Small intestine (tissue), 16 donors: ENCODE data around the gene CRYBG2. TPM values are rescaled to one million over a fixed set of nuclear protein-coding genes. Genes with fewer than 3 reads are reported as not detected.

ENCODE experiments used
- DNase-seq, 2 donors: peaks; one replicate each; pipeline versions ENCODE4 v3.0.0 to v3.0.0-alpha.2; 2013
- FAIRE-seq: peaks from 2 replicates; lab custom pipeline; 2012; peaks lifted over from hg19 to GRCh38; lab: Jason Lieb, UNC
- H3K27ac ChIP-seq, 3 donors: one replicate each; pipeline ENCODE4 v1.5.1; 2013; ENCODE audit warnings: low read length in 2 of 3, mild to moderate bottlenecking in 2 of 3, control low read depth in 1 of 3, inconsistent platforms in 1 of 3, low read depth in 1 of 3, moderate library complexity in 1 of 3
- H3K27me3 ChIP-seq, 3 donors: one replicate each; pipeline ENCODE4 v1.6.1; 2013; ENCODE audit warnings: low read length in 3 of 3, inconsistent platforms in 1 of 3; ENCODE audit not compliant: control insufficient read depth in 3 of 3, insufficient read depth in 3 of 3
- H3K36me3 ChIP-seq, 3 donors: one replicate each; pipeline ENCODE4 v1.6.1; 2013; ENCODE audit warnings: low read length in 3 of 3, inconsistent platforms in 1 of 3, low read depth in 1 of 3, mild to moderate bottlenecking in 1 of 3, moderate library complexity in 1 of 3; ENCODE audit not compliant: control insufficient read depth in 3 of 3, insufficient read depth in 2 of 3
- H3K4me1 ChIP-seq, 3 donors: one replicate each; pipeline ENCODE4 v1.6.1; 2013; ENCODE audit warnings: low read length in 2 of 3, inconsistent platforms in 1 of 3, low read depth in 1 of 3, mild to moderate bottlenecking in 1 of 3, moderate library complexity in 1 of 3; ENCODE audit not compliant: control insufficient read depth in 3 of 3, insufficient read depth in 2 of 3
- H3K4me3 ChIP-seq, 3 donors: one replicate each; pipeline ENCODE4 v1.5.1; 2013; ENCODE audit warnings: low read length in 3 of 3, control low read depth in 1 of 3, inconsistent platforms in 1 of 3, low read depth in 1 of 3, mild to moderate bottlenecking in 1 of 3, moderate library complexity in 1 of 3
- H3K9me3 ChIP-seq, 2 donors: one replicate each; pipeline ENCODE4 v1.6.1; 2013; ENCODE audit warnings: low read depth in 1 of 2, low read length in 1 of 2; ENCODE audit not compliant: control insufficient read depth in 2 of 2, insufficient read depth in 1 of 2
- WGBS, 3 donors: extraction: QIAGEN DNeasy Blood & Tissue Kit; methylation state at CpG; one replicate each; pipeline ENCODE4 v1.1.7; 2013; 5-methylcytosine and 5-hydroxymethylcytosine counted together
- long read RNA-seq, 10 donors: transcript quantifications; one replicate each; lab custom pipeline, GENCODE V29; 2026
- polyA plus RNA-seq, 4 donors: library from polyadenylated mRNA; stranded (reverse) in 3 of 4; unstranded in 1 of 4; fragments of 200-250 nt in 3 of 4; fragments of 120-200 nt in 1 of 4; gene quantifications; one replicate each; pipeline versions ENCODE4 v1.2.1 to v1.2.3, GENCODE V29; 2013
- donor health status: healthy with polysubstance abuse.
- donor health status: control.
- donor health status: control.
- donor health status: Bipolar disorder and iron deficiency.
- donor health status: healthy.

CRYBG2 gene, protein sequence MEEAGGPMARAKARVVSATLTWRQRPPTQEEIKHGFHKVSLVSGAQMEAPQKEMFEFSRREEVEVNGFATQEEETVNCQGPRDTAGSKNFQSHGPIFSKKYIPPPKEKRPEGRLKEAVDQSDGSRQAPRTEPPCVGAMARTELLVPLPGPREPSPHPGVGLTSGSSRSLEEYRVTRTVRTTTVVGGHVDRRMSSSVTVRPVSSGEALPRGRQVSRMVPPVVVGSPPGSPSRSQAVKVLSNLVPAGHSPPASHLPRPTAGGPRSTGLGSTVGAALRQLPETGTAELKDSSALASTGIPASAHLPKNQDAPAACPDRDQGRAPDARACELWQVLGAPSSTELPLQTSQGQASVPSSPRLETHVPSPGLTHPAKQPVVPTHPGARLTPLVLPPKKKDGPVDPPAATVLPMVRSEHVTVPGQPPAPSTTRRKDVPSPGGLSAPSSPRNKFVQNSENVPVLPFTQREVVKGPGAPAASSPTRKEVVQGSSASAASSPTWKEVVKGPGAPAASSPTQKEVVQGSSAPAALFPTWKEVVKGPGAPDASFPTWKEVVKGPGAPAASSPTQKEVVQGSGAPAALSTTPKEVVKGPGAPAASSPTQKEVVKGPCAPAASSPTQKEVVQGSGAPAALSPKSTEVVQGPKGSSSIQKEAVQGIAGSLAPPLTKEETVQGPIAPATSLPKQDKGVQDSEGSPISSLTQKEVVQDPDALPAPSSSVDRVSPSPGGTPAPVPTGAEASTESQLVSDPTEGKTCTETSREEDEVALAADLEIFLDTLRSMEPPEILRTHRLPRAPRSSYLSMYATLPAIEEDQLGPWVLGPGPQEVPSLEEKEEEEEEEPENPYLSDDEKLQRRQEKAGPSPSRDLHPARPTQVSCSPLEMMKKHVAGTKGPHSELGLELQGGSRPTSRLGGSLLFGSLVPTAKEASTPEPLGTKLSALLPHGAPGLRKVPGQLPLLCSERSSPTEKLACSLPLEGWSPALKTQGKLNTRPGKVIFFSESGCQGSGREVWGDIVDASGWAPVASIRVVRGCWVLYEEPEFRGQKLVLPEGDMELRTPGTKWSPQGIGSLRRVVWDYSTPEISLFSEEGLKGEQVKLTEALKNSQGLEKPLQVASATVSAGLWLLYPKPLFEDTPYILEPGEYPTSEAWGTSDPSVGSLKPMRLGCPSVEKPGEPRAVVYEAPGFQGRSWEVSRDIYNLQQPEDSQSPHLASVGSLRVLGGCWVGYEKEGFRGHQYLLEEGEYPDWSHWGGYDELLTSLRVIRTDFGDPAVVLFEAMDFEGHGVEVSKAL (N-terminal part only)
- polyA plus RNA-seq: 100 to 1,000 TPM in 2 of 4 donors, 1 to 10 TPM in 2; 2.4 to 267 (median 63.7) TPM
- long read RNA-seq, donor 1: 0 reads
- long read RNA-seq, donor 2: 0 reads
- long read RNA-seq, donor 3: 0 reads
- long read RNA-seq, donor 4: 0 reads
- long read RNA-seq, donor 5: 0 reads
- long read RNA-seq, donor 6: 0 reads
- long read RNA-seq, donor 7: 0 reads
- long read RNA-seq, donor 8: 0 reads
- long read RNA-seq, donor 9: 0 reads
- long read RNA-seq, donor 10: 0 reads

DNA sequence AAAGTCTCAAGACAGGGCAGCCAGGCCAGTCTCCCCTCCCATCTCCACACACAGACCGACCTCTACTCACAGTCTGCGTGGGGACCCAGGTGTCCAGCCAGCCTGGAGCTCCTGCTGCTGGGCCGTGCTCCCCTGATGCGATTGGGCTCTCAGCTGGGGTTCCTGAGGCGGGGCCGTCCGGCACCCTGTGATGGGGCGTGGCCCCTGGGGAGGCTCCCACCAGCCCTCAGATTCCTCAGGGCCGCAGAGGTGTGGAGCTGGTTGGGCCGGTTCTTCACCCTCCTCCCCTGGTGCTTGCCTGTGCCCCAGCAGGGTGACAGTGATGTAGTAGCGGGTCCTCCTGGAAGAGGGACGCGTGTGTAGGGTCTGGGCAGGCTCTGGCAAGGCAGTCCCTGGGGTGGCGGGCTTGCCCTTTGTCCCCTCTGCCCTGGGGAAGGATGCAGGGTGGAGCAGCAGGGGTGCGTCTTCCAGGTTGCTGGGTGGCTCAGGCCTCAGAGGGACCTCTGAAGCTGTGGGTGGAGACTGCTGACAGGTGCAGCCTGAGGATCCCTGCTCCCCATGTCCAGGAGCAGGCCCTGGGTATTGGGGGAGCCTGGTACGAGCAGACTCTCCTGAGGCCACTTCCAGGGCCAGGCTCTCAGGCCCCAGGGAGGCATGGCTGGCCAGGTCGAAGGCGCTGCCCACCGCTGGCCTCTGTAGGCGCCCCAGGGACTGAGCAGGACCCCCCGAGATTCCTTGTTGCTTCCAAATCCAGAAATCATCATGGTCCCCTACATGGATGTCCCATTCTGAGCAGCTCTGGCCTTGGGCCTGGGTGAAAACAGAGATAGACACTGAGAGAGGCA is at the start of gene CRYBG2:
Gene CRYBG2, minus strand, starts transcription at position 155 of the 845 bp plus-strand sequence. CDS start 7,473 bp downstream, outside the sequence.
- no peak for FAIRE-seq

DNA sequence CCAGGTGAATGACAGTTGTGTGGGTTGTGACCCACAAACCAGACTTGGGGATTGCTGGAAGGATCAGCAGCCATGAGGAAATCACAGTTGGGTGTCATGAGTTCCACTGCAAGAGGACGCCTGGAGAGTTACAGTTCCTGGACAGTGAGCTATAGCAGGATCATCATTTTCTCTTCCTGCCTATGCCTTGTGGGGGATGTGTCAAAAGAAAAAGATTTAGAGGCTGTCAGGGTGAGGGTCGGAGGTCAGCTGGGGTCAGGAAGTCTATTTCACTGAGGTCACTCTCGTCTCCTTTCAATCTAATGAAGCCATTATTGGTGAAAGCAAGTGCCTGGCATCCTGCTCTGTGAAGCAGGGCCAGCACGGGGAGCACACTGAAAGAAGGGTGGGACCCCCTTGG is 49.7 kb upstream of the CRYBG2 start:
- no peak for FAIRE-seq
- H3K4me1 ChIP-seq: no peaks in the 10 kb centered on the region
- 25 to 28% (median 27%) methylated on average over 4 of the region's 4 CpGs for WGBS, 3 donors
- peaks cover 0 to 4% (median 1%) of the 10 kb centered on the region in 3 donors for H3K27me3 ChIP-seq
- no peak overlapping the region for H3K4me3 ChIP-seq
- no peaks in the 10 kb centered on the region for H3K36me3 ChIP-seq
- H3K27ac ChIP-seq: no peak overlapping the region
- H3K9me3 ChIP-seq: no peaks in the 10 kb centered on the region
- no peak for DNase-seq

More for the DNA sequence above, at the start of gene CRYBG2:
- H3K27ac ChIP-seq: peak within 1 kb of the TSS; percentile 12 to 97 (median 87)
- no peaks in the 10 kb centered on the region for H3K9me3 ChIP-seq
- peak within 1 kb of the TSS in 2 of 3 donors; percentile 31 to 49 for H3K4me3 ChIP-seq
- H3K4me1 ChIP-seq: peaks cover 7 to 86% (median 9%) of the 10 kb centered on the region in 3 donors
- no peaks in the 10 kb centered on the region for H3K27me3 ChIP-seq
- H3K36me3 ChIP-seq: peaks cover 0 to 2% (median 0%) of the 10 kb centered on the region in 3 donors
- DNase-seq: peak; percentile 86 to 92
- WGBS, 3 donors: 29 to 66% (median 49%) methylated on average over 15 to 21 of the region's 21 CpGs

DNA sequence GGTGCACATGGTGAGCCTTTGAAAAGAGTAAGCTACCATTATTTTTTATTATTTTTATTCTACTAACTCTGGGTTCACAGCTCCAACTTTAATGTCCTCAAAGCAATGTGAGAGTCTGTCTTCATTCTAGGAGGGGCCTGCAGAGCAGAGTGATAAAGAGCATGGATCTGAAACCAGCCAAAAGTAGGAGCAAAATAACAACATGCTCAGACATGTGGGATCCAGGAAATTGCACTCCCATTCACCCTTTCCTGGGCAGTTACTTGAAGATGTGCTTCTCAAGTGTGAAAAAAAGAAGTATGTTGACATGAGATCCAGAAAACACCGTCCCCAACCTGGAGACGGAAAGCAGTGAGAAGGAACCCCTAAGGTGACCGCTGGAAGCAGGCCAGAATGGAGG is 48.0 kb upstream of the CRYBG2 start:
- Histone ChIP-seq H3K36me3 (no peaks in the 10 kb centered on the region), H3K27me3 (peaks cover 0 to 4% (median 0%) of the 10 kb centered on the region in 3 donors), H3K9me3 (no peaks in the 10 kb centered on the region), H3K4me1 (no peaks in the 10 kb centered on the region), H3K4me3 (no peak overlapping the region), H3K27ac (no peak overlapping the region)
- FAIRE-seq (no peak), DNase-seq (no peak)
- WGBS, 3 donors: 82 to 92% (median 83%) methylated on average over 3 of the region's 3 CpGs

DNA sequence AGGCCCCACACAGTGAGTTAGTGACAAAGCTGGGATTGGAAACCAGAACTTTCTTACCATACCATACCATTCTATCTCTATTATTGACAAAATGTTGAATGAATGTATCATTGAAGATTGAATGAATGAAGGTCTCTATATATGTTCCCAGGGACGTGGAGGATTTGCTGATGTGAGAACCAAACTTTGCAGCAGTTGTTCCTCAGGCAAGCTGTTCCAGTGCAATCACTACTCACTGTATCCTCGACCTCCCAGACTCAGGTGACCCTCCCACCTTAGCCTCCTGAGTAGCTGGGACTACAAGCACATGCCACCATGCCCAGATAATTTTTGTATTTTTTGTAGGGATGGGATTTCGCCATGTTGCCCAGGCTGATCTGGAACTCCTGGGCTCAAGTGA is 45.1 kb upstream of the CRYBG2 start:
- Histone ChIP-seq H3K36me3 (no peaks in the 10 kb centered on the region), H3K27me3 (peaks cover 0 to 2% (median 0%) of the 10 kb centered on the region in 3 donors), H3K4me3 (no peak overlapping the region), H3K27ac (no peak overlapping the region), H3K4me1 (no peaks in the 10 kb centered on the region), H3K9me3 (no peaks in the 10 kb centered on the region)
- DNase-seq: no peak
- 59 to 74% (median 73%) methylated on average over 3 of the region's 3 CpGs for WGBS, 3 donors
- no peak for FAIRE-seq

DNA sequence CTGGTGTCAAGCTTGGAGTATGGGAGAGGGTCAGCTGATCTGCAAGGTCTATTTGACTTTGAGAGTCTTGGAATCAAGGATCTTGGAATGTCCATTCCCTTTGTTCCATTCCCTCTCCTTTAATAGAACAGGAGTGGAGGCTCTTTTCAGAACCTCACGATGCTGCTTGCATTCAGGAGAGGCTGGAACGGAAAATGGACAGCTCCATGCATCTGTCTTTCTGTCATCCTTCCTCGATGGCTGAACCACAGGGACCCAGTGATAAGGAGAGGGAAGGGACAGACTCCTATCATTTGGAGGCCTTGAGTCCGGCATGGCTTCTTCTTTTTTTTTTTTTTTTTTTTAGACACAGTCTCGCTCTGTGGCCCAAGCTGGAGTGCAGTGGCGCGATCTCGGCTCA is 41.8 kb upstream of the CRYBG2 start:
- H3K27ac ChIP-seq: no peak overlapping the region
- 67 to 85% (median 68%) methylated on average over 5 to 8 of the region's 8 CpGs for WGBS, 3 donors
- H3K4me1 ChIP-seq: no peaks in the 10 kb centered on the region
- FAIRE-seq: no peak
- no peaks in the 10 kb centered on the region for H3K9me3 ChIP-seq
- H3K4me3 ChIP-seq: no peak overlapping the region
- no peaks in the 10 kb centered on the region for H3K36me3 ChIP-seq
- DNase-seq: no peak
- H3K27me3 ChIP-seq: peaks cover 0 to 3% (median 0%) of the 10 kb centered on the region in 3 donors

DNA sequence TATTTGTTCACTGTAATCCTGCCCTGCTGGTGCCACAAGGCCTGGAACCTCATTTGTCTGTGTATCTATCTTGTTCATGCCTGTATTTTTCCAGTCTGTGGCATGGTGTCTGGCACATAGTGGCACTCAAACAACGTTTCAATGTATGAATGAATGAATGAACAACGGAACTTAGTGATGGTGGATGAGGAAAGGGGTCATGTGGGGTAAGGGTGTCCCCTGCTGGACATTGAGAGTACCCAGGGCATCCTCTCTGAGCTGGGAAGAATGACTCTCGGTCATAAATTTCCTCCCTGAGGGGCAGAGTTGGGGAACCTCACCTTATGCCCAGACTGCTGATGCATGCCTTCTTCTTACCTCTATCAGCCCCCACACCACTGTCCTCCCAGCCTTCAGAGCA is 37.5 kb upstream of the CRYBG2 start:
- H3K4me1 ChIP-seq: no peaks in the 10 kb centered on the region
- H3K27me3 ChIP-seq: peaks cover 0 to 3% (median 0%) of the 10 kb centered on the region in 3 donors
- H3K4me3 ChIP-seq: no peak overlapping the region
- no peaks in the 10 kb centered on the region for H3K36me3 ChIP-seq
- DNase-seq: peak in 1 of 2 donors; percentile 20
- FAIRE-seq: no peak
- 11 to 14% (median 11%) methylated on average over 3 of the region's 3 CpGs for whole genome bisulfite sequencing, 3 donors
- H3K27ac ChIP-seq: no peak overlapping the region
- no peaks in the 10 kb centered on the region for H3K9me3 ChIP-seq

DNA sequence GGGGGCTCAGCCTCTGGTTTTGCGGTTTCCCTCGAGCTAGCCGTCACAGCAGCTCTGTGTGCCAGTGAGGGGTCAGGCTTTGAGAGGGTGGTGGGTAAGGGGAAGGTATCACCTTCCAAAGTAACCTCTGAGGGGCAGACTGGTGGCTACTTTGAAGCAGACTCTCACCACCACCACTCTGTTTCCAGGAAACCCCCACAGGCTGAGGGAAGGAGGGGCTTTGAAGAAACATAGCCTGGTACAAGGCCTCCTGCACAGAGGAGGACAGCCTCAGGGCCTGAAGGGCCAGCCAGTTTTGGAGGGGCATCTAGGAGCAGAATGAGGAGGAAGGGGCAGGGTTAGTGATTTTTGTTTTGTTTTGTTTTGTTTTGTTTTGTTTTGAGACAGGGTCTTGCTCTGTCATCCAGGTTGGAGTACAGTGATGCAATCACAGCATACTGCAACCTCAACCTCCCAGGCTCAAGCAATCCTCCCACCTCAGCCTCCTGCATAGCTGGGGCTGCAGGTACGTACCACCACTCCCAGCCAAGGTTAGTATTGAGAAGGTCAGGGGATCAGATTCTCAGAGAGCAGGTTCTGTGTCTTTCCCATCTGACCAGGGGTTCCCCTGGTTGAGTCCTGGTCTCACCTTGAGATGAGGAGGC is 35.8 kb upstream of the CRYBG2 start:
- H3K9me3 ChIP-seq: no peaks in the 10 kb centered on the region
- WGBS, 3 donors: 65 to 72% (median 65%) methylated on average over 4 of the region's 4 CpGs
- FAIRE-seq (no peak), DNase-seq (no peak)
- no peaks in the 10 kb centered on the region for H3K36me3 ChIP-seq
- peaks cover 0 to 2% (median 0%) of the 10 kb centered on the region in 3 donors for H3K4me1 ChIP-seq
- no peak overlapping the region for H3K4me3 ChIP-seq
- no peak overlapping the region for H3K27ac ChIP-seq
- H3K27me3 ChIP-seq: peaks cover 0 to 3% (median 0%) of the 10 kb centered on the region in 3 donors
